HG02943 (cell line): ENCODE data around the gene ANKRD63.

Experiments
- ATAC-seq: cut with Tn5 transposase; IDR thresholded peaks from one replicate; pipeline ENCODE4 v1.9.1; 2021; ENCODE audit warnings: mild to moderate bottlenecking, low read depth, moderate library complexity; ENCODE audit not compliant: unreplicated experiment

Gene ANKRD63

GRCh38 chr15:40246496-40247280 is 36.2 kb downstream of the ANKRD63 start:
- no peak for ATAC-seq

- ATAC-seq: no peak
Measured at GRCh38 chr15:40245666-40246450, 37.0 kb downstream of the ANKRD63 start.

DNA sequence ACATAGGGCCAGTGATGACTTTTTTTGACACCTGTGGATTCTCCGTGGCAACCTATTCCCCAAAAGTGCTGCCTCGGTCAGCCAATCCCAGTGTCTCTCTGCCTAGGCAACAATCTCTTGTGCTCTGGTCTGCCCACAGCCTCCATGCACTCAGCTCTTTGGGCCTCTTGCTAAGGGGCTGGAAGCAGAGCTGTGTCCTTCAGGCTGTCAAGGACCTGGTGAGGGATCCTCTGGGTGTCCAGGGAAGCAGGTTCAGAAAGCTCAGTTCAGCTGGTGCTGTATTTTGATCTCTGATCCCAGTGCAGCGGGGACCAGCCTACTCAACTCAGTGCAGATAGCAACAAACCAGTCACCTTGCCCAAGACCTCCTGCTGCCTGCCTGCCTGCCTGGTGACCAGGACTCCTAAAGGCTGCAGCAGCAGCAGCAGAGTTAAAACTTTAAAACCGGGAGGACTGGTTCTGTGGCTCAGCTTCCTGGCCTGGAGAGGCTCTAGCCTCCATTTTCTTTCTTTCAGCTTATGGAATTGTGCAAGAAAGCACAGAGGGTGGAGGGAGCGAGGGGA is 37.8 kb downstream of the ANKRD63 start:
- no peak for ATAC-seq

- no peak for ATAC-seq
Measured at GRCh38 chr15:40243126-40243810, 39.6 kb downstream of the ANKRD63 start.

DNA sequence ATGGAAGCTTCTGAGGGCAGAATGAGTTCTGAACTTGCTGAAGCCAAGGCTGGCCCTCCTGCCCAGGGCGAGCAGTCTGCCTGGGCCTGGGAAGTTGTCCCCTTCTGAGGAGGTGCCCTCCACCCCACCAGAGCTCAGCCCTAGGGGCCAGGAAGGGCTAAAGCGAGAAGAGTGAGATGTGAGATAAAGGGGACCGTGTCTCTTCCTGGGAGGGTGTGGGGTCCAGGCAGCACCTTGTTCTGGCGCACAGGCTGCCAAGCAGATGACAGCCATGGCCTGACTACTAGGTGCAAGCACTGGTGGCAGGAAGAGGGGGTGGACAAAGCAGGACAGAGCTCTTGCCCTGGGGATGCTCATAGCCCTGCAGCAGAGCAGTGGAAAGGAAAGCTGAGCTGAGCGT is 40.3 kb downstream of the ANKRD63 start:
- ATAC-seq: no peak

- ATAC-seq: no peak
Measured at GRCh38 chr15:40242213-40242599, 40.7 kb downstream of the ANKRD63 start.

GRCh38 chr15:40241269-40242212 is 41.3 kb downstream of the ANKRD63 start:
- ATAC-seq: no peak

DNA sequence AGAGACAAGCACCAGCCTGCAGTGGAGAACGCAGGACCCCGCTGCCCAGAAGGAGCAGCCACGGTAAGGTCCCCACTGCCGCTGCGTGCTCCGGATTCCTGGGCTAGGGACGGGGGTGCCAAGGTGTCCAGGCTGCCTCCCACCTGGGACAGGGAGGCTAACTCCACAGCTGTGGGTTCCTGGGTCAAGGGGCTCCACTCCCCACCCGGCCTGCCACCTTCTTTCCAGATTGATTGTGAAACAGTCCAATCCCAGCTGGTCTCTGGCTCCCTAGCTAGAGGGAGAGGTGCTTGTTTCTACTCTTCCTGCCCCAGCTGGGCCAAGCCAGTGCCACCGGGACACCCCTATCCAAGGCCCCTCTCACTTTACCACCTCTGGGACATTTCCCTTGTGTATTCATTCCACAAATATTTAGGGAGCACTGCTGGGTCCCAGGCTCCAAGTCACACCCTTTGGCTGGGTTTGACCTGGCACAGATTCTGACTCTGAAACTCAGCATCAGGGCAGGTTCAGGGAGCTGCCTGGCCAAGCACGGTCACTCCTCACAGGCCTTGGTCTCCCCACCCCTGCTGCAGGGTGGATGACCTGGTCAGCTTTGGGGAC is 42.1 kb downstream of the ANKRD63 start:
- ATAC-seq: no peak

- ATAC-seq: no peak
Measured at GRCh38 chr15:40239693-40240618, 42.9 kb downstream of the ANKRD63 start.

DNA sequence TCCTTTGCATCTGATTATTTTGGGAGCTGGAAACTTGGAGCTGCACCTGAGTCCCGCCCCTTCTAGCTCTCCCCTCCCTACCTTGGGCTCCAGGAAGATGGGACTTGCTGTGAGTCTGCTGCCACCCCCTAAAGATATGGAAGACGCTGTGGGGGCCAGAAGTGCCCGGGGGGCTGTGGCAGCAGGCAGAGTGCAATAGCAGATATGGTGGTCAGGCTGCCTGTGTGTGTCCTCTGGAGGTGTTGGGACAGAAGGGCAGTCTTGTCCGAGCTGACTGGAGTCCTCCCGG is 43.5 kb downstream of the ANKRD63 start:
- no peak for ATAC-seq

- ATAC-seq: no peak
Measured at GRCh38 chr15:40238532-40239403, 44.1 kb downstream of the ANKRD63 start, which contains the start of gene PAK6. TSS of gene PAK6 (plus strand) at chr15:40239063. CDS start at chr15:40264786, 25,723 bp downstream.

- no peak for ATAC-seq
Measured at GRCh38 chr15:40235201-40235885, 47.5 kb downstream of the ANKRD63 start.

DNA sequence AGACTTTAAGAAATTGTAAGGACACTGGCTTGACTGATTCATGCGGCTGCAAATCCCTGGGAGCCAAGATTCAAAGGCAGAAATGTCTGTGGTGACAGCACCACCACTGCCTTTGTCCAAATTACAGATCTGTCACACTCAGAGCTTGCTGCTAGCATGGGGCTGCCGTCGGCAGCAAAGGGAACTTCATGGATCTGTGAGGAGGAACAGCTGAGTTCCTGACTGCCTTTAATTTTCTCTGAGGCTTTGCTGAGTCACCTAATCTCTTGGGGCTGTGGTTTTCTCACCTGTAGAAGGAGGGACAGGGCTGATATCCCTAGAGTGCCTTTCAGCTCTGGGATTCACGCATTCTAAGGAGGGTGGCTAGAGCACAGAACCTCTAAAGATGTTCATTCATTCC is 48.1 kb downstream of the ANKRD63 start:
- ATAC-seq: no peak

DNA sequence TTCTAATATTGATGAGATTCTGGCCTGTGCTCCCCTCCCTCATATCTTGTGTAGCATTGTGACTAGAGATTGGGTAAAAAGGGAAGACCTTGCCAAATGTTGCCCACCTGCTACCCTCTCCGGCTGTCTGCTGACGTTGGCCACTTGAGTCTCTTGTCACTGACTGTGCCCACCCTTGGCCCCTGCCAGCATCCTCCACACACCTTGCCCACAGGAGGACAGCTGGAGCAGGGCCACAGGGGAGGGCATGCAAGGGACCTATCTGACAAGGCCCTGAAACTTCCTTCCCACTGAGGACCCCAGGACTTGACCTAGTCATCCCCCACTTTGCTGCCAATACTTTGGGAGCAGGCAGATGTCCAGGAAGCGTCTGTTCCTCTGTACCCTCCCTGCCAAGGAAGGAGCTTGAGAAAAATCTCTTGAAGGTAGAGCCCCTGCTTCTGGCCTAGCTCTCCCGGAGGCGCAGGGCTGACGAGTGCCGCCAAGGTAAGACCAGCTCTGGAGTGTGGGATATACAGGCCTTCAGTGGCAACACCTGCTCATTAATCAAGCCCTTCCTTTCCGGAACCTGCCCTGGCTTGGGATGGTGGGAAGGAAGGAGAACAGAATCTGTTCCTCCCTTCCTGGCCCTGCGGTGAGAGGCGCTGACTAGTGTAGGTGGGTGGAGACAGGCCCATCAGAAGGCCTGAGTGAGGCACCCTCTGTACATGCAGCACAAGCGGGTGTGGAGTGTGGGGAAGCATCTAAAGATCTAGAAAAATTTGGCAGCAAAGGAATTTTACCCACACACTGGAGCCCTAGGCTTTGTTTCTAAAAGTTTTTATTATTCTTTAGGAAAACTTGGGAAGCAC is 48.9 kb downstream of the ANKRD63 start:
- no peak for ATAC-seq

GRCh38 chr15:40232625-40233070 is 50.2 kb downstream of the ANKRD63 start:
- ATAC-seq: no peak
